Uterus (tissue), 4 donors: ENCODE data around the gene GATAD2A. TPM values are rescaled to one million over a fixed set of nuclear protein-coding genes. Genes with fewer than 3 reads are reported as not detected.

Experiments
- DNase-seq, 2 donors: peaks; one replicate each; pipeline ENCODE4 v3.0.0-alpha.2; 2019 to 2020
- H3K27ac ChIP-seq, 2 donors: fragments of 200-600 bp; sonication (generic); 1 replicate in 1 of 2; 2 replicates in 1 of 2; pipeline ENCODE4 v1.5.1; 2016 to 2018
- H3K27me3 ChIP-seq, 2 donors: fragments of 200-600 bp; sonication (generic); one replicate each; pipeline ENCODE4 v1.5.1; 2018 to 2019; ENCODE audit warnings: control low read depth in 1 of 2
- H3K36me3 ChIP-seq, 2 donors: fragments of 200-600 bp; sonication (generic); one replicate each; pipeline ENCODE4 v1.5.1; 2019; ENCODE audit warnings: control low read depth in 1 of 2
- H3K4me1 ChIP-seq, 2 donors: fragments of 200-600 bp; sonication (generic); one replicate each; pipeline ENCODE4 v1.5.1; 2018 to 2019; ENCODE audit warnings: control low read depth in 1 of 2
- H3K4me3 ChIP-seq, 2 donors: fragments of 200-600 bp; sonication (generic); 1 replicate in 1 of 2; 2 replicates in 1 of 2; pipeline ENCODE4 v1.5.1; 2018 to 2019; ENCODE audit warnings: mild to moderate bottlenecking in 1 of 2
- H3K9me3 ChIP-seq, 2 donors: fragments of 200-600 bp; sonication (generic); one replicate each; pipeline ENCODE4 v1.5.1; 2019; ENCODE audit warnings: control low read depth in 1 of 2
- POLR2A ChIP-seq, 2 donors: fragments of 450-650 bp; IDR thresholded peaks; one replicate each; pipeline ENCODE4 v1.6.1; 2016; ENCODE audit warnings: antibody characterized with exemption in 2 of 2, mild to moderate bottlenecking in 1 of 2, moderate library complexity in 1 of 2
- intact Hi-C: fragments of 100-400 bp; cut with DNase I; formaldehyde crosslinking; loops from one replicate; pipeline ENCODE4 v1.15.1; 2023; ENCODE audit warnings: low total_unique reads
- total RNA-seq, 4 donors: library from RNA; depleted of rRNA in 3 of 4; stranded (reverse); fragments of >200 nt in 3 of 4; gene quantifications; one replicate each; pipeline versions ENCODE4 v1.1.0 to v1.2.4, GENCODE V29; 2014 to 2023
- TF ChIP-seq, protein P1 (sequence below), 4 experiments: fragments of 200-600 bp in 2 of 4; fragments of 450-650 bp in 2 of 4; sonication (generic) in 2 of 4; IDR thresholded peaks; one replicate each; pipeline ENCODE4 v1.5.1; 2016 to 2019; ENCODE audit warnings: antibody characterized with exemption in 4 of 4, mild to moderate bottlenecking in 2 of 4, moderate library complexity in 1 of 4
- donor health status: DM: yes; HTN: yes; CAD: no.

The GATAD2A gene
- total RNA-seq, 4 donors from 2014 or later, result 9.7 to 65.1 (median 22.3) TPM

DNA sequence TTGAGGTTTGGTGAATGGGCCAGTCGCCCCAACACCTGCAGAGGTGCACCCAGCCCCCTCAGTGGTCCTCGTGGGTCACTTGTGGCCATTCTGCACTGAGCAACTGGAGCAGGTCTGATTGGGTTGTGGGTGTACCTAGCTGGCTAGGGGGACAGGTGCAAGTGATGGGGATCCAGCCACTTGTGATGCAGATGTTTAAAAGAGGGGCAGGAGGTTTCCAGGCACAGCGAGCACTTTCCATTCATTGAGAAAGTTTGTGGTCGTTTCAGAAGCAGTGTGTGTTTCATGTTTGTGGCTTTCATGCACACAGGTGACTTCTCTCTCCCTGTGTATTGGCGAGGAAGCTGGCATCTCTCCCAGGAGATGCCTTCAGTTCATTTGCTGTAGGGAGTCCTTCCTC, 75.2 kb downstream of the GATAD2A start:
- no peak for DNase-seq

DNA sequence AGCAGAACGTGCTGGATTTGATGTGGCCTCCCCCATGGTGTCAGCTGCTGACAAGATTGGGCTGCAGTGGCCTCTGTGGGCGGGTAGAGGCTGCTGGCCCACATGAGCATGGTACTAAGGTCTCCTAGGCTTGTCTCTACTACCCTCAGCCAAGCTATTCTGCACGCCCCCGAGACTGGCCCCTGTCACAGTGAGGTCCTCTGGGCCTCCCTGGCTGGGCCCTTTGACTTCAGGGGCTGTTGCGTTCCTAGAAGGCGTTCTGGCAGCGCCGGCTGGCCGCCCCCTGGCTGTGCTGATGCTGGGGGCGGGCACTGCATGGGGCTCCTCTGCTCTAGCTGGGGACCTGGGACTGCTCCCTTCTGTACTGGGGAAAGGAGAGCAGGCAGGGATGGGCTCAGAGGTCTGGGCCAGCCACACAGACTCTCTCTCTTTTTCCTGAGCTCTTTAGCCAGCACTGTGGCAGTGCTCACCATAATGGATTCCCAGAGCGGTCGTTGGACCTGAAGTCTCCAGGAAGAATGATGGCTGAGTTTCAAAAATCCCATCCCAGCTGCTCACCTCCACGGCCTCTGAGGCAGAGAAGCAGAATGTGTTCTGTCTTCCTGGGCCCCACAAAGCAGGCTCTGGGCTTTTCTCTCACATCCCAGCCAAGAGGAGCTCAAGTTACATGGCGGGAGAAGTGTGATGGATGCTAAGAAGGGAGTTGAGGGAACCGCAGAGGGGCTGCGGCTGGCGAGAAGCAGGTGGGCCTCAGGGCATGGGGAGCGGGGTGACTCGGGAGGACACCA, 77.5 kb downstream of the GATAD2A start:
- peaks cover 0 to 20% of the 10 kb centered on the region in 2 donors for H3K4me1 ChIP-seq
- no peaks in the 10 kb centered on the region for H3K36me3 ChIP-seq
- intact Hi-C loops, result no loop called here
- DNase-seq, result no peak
- no peaks in the 10 kb centered on the region for H3K27me3 ChIP-seq
- TF ChIP-seq, protein P1, sequence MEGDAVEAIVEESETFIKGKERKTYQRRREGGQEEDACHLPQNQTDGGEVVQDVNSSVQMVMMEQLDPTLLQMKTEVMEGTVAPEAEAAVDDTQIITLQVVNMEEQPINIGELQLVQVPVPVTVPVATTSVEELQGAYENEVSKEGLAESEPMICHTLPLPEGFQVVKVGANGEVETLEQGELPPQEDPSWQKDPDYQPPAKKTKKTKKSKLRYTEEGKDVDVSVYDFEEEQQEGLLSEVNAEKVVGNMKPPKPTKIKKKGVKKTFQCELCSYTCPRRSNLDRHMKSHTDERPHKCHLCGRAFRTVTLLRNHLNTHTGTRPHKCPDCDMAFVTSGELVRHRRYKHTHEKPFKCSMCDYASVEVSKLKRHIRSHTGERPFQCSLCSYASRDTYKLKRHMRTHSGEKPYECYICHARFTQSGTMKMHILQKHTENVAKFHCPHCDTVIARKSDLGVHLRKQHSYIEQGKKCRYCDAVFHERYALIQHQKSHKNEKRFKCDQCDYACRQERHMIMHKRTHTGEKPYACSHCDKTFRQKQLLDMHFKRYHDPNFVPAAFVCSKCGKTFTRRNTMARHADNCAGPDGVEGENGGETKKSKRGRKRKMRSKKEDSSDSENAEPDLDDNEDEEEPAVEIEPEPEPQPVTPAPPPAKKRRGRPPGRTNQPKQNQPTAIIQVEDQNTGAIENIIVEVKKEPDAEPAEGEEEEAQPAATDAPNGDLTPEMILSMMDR (IDR thresholded peaks at IDR 0.05), result no peak
- no peak for TF ChIP-seq POLR2A (IDR thresholded peaks at IDR 0.05)
- H3K27ac ChIP-seq, result no peak overlapping the region
- H3K9me3 ChIP-seq, result no peaks in the 10 kb centered on the region
- no peak overlapping the region for H3K4me3 ChIP-seq

More for the DNA sequence above, 75.2 kb downstream of the GATAD2A start:
- Histone ChIP-seq H3K9me3 (no peaks in the 10 kb centered on the region), H3K27ac (no peak overlapping the region), H3K36me3 (no peaks in the 10 kb centered on the region), H3K4me3 (no peak overlapping the region), H3K4me1 (peaks cover 0 to 10% of the 10 kb centered on the region in 2 donors), H3K27me3 (no peaks in the 10 kb centered on the region)
- no peak for TF ChIP-seq POLR2A (IDR thresholded peaks at IDR 0.05)
- TF ChIP-seq, protein P1 (IDR thresholded peaks at IDR 0.05), result no peak
- intact Hi-C loops, result no loop called here

DNA sequence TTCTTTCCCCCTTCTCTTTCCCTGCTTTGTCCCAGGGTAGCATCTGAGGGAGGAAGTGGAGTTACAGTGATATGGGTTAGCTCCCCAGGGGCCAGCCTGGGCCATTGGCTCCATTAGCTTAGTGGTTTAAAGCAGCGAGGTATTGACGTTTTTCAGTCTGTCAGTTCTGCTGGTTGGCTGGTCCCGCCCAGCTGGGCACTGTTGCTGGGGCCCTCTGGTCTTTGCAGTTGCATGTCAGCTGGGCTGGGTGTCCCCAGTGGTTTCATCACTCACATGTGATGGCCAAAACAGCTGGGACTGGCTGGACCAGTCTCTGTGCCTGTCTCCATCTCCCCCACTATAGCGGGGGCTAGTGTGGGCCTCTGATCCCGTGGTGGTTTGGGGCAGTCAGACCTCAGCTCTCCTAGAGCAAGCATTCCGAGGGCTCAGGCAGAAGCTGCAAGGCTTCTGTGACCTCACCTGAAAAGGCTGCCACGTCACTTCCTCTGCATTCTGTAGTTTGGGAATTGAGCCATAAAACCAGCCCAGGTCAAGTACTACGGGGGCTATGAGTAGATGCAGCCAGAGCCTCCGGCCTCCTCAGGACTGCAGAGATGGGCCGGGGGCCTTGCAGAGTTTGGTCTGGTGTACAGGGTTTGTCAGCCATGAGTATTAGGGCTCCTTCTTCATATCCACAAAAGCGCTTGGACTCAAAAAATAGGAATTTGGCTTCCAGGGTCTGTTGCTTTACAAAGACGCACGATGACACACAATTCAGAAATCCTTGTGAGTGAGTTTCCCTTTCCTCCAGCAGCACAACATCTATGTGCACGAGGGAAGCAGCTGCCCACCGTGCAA, 79.9 kb downstream of the GATAD2A start:
- DNase-seq, result no peak
- TF ChIP-seq POLR2A (IDR thresholded peaks at IDR 0.05), result no peak
- TF ChIP-seq, protein P1 (IDR thresholded peaks at IDR 0.05), result no peak
- Histone ChIP-seq H3K4me1 (peaks cover 6 to 39% of the 10 kb centered on the region in 2 donors), H3K27me3 (no peaks in the 10 kb centered on the region), H3K9me3 (no peaks in the 10 kb centered on the region), H3K27ac (no peak overlapping the region), H3K4me3 (no peak overlapping the region), H3K36me3 (no peaks in the 10 kb centered on the region)
- intact Hi-C loops, result loop anchor here (5.0 kb wide), 1 partner anchor 118 kb away; no protein-coding TSS in a partner anchor

DNA sequence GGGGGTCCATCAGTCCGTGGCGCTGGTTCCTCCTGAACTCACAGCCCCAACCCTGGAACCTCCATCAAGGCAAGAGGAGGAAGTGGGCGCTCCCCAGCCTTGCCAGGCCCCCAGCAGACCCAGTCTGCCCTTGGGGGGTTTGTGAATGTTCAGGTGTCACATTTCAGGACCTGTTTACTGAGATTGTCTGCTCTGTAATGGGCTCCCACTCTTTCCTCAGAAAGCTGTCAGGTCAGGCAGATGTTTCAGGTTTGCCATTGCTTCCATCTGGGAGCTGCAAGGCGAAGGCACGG, 80.5 kb downstream of the GATAD2A start:
- Histone ChIP-seq H3K9me3 (no peaks in the 10 kb centered on the region), H3K4me3 (no peak overlapping the region), H3K36me3 (no peaks in the 10 kb centered on the region), H3K27ac (no peak overlapping the region), H3K27me3 (no peaks in the 10 kb centered on the region), H3K4me1 (peaks cover 6 to 39% of the 10 kb centered on the region in 2 donors)
- no peak for DNase-seq
- intact Hi-C loops, result loop anchor here (5.0 kb wide), 1 partner anchor 119 kb away; no protein-coding TSS in a partner anchor
- TF ChIP-seq POLR2A (IDR thresholded peaks at IDR 0.05), result no peak
- TF ChIP-seq, protein P1 (IDR thresholded peaks at IDR 0.05), result no peak
